COLO668 (cell line): ENCODE results near the gene HSPA4L.

ENCODE experiments used
- DNase-seq: peaks from one replicate; lab custom pipeline; 2025; ENCODE audit not compliant: unreplicated experiment; lab: John Stamatoyannopoulos, UW

The HSPA4L gene

GRCh38 chr4:127783955-127784770 lies 2.0 kb downstream of the HSPA4L start:
- no peak for DNase-seq

- DNase-seq, result no peak
Measured at GRCh38 chr4:127788517-127788916, 6.4 kb downstream of the HSPA4L start.

DNA sequence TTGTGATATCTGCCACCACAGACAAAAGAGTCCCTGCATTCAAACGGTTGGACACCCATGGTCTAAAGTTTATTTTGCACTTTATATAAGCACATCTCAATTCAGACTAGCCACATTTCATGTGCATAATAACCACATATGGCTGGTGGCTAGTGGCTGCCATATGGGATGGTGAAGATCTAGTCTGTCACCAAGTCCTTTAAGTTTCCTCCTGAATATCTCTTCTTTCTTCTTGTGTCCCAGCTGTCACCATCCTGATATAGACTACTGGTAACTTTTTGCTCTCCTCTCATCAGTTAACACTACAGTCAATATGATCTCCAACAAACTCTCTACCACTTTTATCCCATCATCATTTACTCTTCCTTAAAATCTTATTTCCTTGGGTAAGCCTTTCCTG lies 9.3 kb downstream of the HSPA4L start:
- DNase-seq, result no peak

GRCh38 chr4:127793528-127793927 lies 11.4 kb downstream of the HSPA4L start:
- DNase-seq, result no peak

DNA sequence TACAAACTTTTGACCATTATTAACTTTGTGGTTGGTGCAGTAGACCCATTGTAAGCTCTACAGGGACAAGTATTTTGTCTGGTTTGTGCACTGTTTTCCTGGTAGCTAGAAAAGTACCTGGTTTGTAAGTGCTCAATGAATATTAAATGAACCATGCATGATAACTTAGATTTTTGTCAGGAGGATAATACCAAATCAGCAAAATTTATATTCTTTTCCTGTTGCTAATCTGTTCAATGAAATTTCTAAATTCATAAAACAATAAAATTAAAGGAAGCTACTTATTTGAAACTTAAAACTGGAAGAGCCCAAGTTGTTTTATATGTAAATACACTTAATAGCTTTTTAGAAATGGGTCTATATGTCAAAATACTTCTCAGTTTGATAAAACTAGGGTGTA lies 17.6 kb downstream of the HSPA4L start:
- DNase-seq, result no peak

DNA sequence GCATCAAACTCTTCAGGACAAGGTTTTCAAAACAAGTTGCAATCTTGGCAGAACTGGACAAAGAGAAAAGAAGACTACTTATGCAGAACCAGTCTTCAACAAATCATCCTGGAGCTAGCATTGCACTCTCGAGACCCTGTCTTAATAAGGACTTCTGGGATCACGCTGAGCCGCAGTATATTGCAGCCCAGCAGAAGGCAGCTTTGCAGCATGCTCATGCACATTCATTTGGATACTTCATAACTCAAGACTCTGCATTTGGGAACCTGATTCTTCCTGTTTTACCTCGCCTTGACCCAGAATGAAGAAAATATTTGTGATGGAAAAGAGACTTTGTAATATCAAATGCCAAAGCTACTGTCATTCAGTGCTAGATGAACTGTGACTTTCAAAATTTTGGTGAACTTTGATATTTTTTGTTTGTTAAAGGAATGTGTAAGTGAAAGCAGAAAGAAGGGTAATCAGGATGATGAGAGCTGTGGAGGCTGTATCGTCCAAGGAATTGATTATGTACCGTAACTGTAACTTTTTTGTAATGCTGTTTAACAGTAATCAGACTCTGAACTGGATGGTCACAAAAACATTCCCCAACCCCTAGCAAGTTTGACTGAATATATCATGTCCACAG lies 27.2 kb downstream of the HSPA4L start:
- no peak for DNase-seq

DNA sequence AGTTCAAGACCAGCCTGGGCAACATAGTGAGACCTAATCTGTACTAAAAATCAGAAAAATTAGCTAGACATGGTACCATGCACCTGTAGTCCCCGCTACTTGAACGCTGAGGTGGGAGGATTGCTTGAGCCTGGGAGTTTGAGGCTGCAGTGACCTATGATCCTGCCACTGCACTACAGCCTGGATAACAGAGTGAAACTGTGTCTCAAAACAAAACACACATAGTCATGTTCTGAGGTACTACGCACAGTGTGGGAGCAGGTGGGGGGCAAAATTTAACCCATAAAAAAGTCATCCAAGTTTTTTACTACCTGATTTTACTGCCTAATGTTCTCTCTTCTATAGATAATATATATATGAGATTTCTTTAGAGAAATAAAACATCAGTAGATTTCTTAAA lies 28.4 kb downstream of the HSPA4L start:
- no peak for DNase-seq

GRCh38 chr4:127822430-127822829 lies 40.3 kb downstream of the HSPA4L start:
- DNase-seq, result no peak

- no peak for DNase-seq
Measured at GRCh38 chr4:127828121-127828520, 46.0 kb downstream of the HSPA4L start.

- DNase-seq, result no peak
Measured at GRCh38 chr4:127829014-127829413, 46.9 kb downstream of the HSPA4L start.

DNA sequence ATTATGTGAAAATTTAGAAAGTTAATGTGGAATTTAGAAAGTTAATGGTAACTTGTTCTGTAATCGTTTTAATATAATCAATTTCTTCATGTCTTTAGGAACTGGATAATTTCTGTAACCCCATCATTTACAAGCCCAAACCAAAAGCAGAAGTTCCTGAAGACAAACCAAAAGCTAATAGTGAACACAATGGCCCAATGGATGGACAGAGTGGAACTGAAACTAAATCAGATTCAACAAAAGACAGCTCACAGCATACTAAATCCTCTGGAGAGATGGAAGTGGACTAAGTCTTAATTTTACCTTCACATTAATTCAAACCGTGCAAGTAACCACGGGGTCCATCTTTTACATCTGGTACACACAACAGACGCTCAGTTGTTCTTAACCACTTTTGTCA lies 50.5 kb downstream of the HSPA4L start:
- no peak for DNase-seq

DNA sequence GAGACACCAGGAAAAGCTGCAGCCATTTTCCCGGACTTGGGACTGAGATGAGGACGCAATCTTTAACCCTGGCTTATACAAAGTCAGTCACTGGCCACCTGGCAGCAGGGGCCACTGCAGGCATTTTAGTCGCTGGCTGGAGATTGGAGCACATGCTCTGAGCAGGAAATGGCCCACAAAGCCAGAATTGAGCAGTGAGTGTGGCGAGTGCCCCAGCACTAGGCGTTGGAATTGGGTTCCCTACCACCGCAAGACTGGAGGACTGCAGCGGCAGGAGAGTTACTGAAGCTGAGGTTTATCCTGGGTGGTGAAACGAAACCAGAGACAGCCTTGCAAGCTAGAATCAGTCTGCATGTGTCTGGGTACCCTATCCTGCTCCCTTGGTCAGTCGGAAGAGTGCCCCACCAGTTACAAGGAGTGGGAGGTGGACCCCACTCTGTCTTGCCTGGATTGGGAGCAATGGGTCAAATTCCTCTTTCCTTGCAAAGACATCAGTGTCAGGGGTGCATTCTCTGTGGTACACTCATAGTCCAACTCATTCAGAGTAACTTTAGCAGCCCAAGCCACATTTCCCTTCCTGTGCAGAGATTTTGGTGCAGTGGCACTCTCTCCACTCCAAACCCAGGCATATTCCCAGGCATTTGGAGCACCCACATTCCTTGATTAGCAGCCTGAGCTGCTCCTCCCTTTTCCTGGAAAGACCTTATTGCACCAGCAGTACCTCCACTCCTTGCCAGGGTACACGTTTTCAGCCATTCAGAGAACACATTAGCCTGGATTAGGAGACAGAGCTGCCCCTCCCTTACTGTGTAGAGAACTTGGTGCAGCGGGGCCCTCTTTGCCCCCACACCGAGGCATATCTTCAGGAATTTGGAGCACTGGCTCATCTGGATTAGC lies 61.8 kb downstream of the HSPA4L start:
- DNase-seq, result no peak

DNA sequence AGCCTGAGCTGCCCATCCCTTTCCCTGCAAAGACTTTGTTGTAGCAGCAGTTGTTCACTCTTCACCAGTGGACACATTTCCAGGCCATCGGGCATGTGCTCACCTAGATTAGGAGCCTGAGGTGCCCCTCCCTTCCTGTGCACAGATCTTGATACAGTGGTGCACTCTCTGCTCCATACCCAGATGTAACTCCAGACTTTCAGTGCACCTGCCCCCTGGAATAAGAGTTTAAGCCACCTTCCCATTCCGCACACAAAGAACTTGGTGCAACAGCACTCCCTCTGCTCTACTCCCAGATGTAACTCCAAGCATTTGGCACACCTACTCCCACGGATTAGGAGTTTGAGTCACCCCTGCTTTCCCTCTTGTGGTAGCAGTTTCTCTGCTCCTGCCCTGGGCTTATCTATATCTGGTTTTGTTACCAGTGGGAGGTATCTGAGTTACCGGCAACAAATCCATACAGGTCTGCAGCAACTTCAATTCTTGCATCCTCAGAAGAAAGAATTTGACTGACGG lies 62.5 kb downstream of the HSPA4L start:
- DNase-seq, result no peak

DNA sequence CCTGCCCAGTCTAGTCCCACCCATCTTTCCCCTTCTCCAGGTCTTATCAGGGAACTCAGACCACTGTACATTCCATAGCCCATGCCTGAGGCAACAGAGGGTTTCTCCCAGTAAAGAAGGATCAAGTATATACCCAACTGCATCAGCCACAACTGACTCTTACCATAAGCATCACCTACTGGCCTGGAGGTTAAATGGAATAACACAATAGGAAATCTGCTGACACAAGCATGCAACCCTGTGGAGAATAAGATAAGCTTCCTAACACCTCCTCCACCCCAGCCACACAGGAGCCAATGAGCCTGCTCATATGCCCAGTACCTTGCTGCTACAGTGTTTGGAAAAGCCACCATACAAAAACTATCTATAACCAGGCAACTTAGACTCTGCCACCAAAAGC lies 63.9 kb downstream of the HSPA4L start:
- DNase-seq, result no peak

GRCh38 chr4:127846765-127847164 lies 64.6 kb downstream of the HSPA4L start:
- DNase-seq, result no peak

GRCh38 chr4:127849505-127850234 lies 67.5 kb downstream of the HSPA4L start:
- DNase-seq, result no peak

DNA sequence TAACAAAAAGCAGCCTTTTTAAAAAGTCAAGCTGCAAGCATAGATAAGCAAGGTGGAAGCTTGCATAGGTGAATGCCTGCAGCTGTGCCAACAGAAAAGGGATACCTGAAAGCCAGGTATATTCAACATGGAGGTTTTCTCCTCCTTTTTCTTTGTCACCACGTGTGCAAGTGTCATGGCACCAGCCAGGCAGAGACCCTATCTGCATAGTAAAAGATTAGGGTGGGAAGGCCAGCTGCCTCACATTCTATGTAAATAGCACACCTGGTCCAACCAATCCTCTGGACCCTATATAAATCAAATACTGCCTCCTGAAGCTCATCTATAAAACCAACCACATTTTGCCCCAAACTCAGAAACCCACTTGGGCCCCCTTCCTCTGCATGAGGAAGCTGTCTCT lies 70.5 kb downstream of the HSPA4L start:
- no peak for DNase-seq

DNA sequence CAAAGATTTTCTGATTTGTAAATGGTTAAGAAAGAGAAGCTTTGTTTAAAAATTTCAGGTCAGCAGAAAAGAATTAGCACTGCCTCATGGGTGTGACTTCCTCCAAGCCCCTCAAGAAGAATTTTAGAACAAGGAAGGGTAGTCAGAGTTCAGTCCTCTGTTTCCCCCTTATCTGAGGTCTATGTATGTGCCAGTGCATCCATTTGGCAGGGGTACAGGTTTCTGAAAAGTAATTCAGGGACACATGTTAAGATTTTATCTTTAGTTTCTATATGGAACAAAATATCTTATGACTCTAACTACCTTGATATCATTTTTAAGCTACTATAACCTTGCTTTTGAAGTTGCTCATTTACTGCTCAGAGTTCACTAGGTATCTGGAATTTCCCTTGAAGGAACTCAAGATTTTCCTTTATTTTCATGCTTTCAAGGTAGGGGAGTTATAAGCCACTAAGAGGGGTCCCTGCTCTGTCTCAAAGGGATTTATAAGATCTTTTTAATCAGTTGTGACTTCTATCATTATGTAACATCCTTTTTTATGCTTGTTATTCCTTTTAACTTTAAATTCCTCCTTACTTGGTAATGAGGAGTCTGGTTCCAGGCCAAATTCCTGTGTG lies 74.2 kb downstream of the HSPA4L start:
- no peak for DNase-seq

- no peak for DNase-seq
Measured at GRCh38 chr4:127856813-127857447, 74.8 kb downstream of the HSPA4L start.

DNA sequence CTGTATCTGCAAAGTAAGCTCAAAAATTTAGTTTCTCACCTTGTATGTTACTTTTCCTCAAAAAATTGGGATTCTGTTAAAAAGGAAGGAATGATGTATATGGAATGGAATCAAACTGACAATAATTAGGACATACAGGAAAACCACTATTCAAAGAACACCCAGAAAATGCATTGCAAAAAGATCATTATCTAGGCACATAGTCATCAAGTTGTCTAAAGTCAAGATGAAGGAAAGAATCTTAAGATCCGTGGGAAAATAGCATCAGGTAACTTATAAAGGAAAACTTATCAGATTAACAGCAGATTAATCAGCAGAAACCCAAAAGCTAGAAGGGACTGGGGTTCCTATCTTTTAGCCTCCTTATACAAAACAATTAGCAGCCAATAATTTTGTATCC lies 75.5 kb downstream of the HSPA4L start:
- DNase-seq, result no peak
